ENCODE data around the gene KEAP1.
A peak's percentile ranks its signal among the peaks of the same experiment; 100 is the strongest.
"Not testable (repeated sequence)": the region's sequence is repeated elsewhere in the genome, so short reads cannot be mapped to it uniquely, and the experiment has no call there.

KEAP1 gene

DNA sequence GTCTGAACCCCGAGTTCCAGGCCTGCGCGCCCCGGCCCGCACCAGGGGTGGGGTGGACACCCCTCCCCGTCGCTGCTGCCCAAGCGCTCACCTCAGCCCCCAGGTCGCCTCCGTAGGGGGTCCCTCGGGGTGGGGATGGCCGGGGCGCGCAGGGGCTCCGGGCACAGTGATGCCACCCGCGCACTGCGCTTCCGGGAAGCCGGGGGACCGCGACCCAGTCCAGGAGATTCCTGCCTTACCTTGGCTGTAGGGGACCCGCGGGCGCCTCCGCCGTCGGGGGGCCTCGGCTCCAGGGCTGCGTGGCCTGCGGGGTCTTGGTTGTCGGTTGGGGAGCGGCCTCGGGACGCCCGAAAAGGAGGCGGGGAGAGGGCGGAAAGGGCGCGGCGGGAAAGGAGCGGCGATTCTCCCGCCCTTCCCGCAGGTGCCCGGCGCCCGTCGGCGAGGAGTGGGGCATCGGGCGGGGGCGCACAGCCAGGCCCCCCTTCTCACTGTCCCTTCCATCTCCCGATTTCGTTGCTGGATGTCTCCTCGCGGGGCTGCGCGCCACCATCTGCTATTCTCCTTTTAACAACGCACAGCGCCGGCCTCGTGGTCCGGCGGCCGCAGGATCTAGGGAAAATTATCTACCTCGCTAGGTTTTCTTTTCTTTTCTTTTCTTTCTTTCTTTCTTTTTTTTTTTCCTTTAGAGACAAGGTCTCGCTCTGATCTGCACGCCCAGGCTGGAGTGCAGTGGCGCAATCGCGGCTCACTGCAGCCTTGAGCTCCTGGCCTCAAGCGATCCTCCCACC is at the start of gene KEAP1:
Gene KEAP1, minus strand, starts transcription at position 355 of the 788 bp plus-strand sequence. CDS start 3,323 bp downstream, outside the sequence.
- DNase-seq (ENCODE audit: low read depth in 2 of 2) = no peak

GRCh38 chr19:10552510-10553053 is 49.4 kb upstream of the KEAP1 start:
- DNase-seq (ENCODE audit: low read depth in 2 of 2) = no peak

DNA sequence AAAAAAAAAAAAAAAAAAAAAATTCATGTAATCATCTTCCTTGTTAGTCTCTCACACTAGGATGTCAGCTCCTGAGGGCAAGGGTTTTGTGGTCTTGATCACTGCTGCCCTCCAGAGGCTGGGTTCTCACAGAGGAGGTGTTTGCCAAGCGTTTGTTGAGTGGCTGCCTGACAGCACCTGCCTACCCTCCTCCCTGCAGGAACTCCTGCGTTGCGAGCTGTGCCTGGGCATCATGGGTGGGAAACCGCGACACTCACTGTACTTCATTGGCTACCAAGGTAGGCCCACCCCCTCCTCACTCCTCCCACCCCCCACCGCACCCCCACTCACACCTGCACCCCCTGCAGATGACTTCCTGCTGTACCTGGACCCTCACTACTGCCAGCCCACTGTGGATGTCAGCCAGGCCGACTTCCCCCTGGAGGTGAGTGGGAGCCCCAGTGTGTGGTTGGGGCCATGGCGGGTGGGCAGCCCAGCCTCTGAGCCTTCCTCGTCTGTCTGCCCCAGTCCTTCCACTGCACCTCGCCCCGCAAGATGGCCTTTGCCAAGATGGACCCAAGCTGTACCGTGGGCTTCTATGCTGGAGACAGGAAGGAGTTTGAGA is 48.6 kb upstream of the KEAP1 start:
- DNase-seq (ENCODE audit: low read depth in 2 of 2) = no peak

DNA sequence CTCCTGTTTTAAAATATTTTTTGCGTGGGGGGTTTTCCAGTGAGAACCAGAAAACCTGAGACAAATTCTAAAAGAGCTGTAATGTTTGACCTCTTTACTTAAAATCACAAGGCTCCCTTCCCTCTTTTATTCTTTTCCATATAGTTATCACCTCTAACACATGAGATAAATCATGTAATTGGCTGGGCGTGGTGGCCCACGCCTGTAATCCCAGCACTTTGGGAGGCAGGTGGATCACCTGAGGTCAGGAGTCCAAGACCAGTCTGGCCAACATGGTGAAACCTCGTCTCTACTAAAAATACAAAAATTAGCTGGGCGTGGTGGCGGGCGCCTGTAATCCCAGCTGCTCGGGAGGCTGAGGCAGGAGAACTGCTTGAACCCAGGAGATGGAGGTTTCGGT is 47.9 kb upstream of the KEAP1 start:
- not testable (repeated sequence) for DNase-seq (ENCODE audit: low read depth in 2 of 2)

GRCh38 chr19:10550336-10550735 is 47.2 kb upstream of the KEAP1 start:
- DNase-seq (ENCODE audit: low read depth in 2 of 2) = no peak

- no peak for DNase-seq (ENCODE audit: low read depth in 2 of 2)
These were observed 46.6 kb upstream of the KEAP1 start for GRCh38 chr19:10549733-10550132.

DNA sequence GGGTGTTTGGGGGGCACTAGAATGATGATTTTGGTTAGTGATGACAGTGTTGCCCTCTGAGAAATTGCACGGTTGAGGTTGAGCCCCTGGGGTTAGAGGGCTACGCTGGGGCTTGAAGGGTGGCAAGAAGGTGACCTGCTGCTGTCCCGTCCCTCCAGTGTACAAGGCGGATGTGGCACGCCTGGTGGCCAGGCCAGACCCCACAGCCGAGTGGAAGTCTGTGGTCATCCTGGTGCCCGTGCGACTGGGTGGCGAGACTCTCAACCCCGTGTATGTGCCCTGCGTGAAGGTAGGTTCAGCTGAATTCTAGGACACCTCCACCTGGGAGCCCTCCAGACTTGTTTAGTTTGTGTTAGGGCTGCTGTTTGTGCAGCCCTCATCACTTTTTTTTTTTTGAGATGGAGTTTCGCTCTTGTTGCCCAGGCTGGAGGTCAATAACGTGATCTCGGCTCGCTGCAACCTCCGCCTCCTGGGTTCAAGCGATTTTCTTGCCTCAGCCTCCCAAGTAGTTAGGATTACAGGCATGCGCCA is 45.7 kb upstream of the KEAP1 start:
- no peak for DNase-seq (ENCODE audit: low read depth in 2 of 2)

DNA sequence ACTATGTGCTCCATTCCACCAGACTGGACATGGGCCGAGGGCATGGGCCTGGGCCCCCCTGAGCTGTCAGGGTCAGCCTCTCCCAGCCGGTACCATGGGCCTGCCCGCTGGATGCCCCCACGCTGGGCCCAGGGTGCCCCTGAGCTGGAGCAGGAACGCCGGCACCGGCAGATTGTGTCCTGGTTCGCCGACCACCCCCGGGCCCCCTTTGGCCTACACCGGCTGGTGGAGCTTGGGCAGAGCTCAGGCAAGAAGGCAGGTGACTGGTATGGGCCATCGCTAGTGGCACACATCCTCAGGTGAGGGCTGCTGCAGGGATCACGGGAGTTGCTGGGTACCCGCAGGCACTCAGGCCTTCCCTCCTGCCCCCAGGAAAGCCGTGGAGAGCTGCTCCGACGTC is 43.7 kb upstream of the KEAP1 start:
- DNase-seq (ENCODE audit: low read depth in 2 of 2) = no peak

DNA sequence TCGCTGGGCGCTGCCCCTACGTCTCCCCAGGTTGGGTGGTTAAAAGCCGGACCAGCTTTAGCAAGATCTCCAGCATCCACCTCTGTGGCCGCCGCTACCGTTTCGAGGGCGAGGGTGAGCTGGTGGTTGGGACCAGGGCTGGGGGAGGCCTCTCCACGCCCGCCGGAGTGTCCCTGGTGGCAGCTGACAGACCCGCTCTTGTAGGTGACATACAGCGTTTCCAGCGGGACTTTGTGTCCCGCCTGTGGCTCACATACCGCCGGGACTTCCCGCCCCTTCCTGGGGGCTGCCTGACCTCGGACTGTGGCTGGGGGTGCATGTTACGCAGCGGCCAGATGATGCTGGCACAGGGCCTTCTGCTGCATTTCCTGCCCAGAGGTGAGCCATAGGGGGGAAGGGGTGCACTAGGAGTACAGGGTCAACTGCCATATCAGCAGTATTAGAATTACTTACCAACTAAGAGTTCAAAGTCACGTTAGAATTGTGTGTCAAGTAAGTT is 41.6 kb upstream of the KEAP1 start:
- DNase-seq (ENCODE audit: low read depth in 2 of 2) = no peak

DNA sequence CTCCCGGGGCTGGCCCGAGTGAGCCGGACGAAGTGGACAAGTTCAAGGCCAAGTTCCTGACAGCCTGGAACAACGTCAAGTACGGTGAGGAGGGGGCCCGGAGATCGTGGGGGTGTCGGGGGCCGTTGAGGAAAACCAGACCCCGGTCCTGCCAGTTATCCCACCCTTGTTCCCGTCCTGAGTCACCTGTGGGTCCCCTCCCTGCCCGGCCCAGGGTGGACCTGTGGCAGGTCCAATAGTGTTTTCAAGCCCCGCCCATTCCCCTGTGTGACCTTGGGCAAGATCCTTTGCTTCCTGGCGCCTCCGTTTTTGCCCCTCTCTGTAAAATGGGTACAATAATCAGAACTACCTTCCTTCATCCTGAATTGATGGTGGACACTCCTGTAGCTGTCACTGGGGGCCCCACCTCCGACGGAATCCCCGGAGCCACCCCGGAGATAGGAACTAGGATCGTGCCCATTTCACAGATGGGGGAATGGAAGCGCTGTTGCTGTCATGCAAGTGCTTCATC is 41.1 kb upstream of the KEAP1 start:
- no peak for DNase-seq (ENCODE audit: low read depth in 2 of 2)

DNA sequence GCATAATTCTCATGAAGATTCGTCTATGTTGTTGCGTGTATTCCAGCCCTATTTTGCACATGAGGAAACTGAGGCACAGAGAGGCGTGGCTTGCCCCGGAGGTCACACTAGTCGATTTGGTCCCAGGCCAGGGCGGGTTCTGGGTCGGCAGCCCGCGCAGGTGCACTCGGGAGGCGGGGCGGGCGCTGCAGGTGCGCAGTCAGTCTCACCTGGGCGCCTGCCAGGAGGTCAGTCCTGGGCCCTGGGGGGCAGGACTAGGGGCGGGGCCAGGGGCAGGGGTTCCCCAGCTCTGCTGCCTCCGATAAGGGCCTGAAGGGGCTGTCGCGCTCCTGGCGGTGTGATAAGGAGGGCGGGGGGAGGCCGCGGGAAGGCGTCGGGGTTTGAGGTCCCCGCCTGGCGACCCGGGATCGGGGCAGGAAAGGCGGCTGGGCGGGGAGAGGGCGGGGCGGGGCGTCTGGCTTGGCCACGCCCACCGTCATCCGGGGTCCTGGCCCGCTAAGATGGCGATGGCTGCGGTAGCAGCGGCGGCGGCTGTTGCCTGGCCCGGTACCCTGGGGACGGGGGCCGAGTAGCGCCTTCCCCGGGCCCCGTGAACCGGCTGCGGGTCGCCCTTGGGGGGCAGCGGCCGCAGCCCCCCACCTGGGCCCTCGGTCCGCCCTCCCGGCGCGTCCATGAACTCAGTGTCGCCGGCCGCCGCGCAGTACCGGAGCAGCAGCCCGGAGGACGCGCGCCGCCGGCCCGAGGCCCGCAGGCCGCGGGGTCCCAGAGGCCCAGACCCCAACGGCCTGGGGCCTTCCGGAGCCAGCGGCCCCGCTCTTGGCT is 40.5 kb upstream of the KEAP1 start, which contains the start of gene ATG4D:
Gene ATG4D, plus strand, starts transcription at position 485 of the 822 bp plus-strand sequence. Its CDS starts 187 bp downstream, at position 672.
- DNase-seq (ENCODE audit: low read depth in 2 of 2) = no peak

DNA sequence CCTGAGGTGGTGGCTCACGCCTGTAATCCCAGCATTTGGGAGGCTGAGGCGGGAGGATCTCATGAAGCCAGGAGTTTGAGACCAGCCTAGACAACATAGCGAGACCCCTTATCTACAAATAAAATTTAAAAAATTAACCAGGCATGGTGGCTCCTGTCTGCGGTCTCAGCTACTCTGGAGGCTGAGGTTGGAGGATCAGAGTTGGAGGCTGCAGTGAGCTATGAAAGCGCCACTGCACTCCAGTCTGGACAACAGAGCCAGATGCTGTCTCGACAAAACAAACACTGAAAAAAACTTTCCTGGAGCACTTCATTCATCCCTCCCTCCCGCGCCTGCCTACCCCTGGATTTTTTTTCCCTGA is 39.9 kb upstream of the KEAP1 start:
- no peak for DNase-seq (ENCODE audit: low read depth in 2 of 2)

GRCh38 chr19:10539016-10539415 is 35.9 kb upstream of the KEAP1 start:
- not testable (repeated sequence) for DNase-seq (ENCODE audit: low read depth in 2 of 2)

DNA sequence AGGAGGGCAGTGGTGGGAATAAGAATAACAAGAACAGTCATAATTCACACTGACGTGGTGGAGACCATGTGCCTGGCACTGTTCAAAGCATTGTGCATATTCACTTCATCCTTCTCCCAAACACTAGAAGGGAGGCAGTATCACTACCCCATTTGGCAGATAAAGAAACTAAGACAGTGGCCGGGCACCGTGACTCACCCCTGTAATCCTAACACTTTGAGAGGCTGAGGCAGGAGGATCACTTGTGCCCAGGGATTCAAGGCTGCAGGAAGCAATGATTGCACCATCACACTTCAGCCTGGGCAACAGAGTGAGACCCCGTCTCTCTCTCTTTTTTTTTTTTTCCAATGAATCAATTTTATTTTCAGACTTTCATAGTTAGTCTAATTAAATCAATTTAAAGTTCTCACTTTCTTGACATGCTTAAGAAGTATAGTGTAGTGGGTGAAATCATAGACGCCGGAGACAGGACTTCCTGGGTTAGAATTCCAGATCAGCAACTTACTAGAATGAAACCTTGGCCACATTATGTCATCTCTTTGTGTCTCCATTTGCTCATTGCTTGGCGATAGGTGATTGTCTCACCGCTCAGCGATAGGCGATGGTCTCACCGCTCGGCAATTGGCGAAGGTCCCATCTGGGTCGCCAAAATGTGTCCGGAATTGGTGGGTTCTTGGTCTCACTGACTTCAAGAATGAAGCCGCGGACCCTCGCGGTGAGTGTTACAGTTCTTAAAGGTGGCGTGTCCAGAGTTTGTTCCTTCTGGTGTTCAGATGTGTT is 35.2 kb upstream of the KEAP1 start:
- DNase-seq (ENCODE audit: low read depth in 2 of 2) = no peak

DNA sequence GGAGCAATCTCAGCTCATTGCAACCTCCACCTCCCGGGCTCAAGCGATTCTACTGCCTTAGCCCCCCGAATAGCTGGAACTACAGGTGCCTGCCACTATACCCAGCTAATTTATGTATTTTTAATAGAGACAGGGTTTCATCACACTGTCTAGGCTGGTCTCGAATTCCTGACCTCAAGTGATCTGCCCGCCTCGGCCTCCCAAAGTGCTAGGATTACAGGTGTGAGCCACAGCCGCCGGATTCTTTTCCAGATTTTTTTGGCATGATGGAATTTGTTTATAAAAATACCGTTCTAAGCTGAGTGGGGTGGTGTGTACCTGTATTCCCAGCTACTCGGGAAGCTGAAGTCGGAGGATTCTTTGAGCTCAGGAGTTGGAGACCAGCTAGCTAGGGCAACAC is 34.5 kb upstream of the KEAP1 start:
- no peak for DNase-seq (ENCODE audit: low read depth in 2 of 2)

DNA sequence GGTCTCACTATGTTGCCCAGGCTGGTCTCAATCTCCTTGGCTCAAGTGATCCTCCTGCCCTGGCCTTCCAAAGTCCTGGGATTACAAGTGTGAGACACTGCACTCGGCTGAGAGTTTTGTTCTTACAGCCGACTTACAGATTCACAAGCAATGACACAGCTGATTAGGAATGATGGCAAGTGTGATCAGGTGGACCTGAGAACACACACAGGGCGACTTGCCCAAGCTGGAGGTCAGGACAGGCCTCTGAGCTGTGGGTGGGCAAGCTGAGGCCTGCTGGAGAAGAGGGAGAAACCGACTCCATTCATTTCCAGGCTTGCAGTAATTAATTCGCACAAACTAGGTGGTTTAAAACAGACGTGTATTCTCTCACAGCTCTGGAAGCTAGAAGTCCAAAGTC is 32.5 kb upstream of the KEAP1 start:
- DNase-seq (ENCODE audit: low read depth in 2 of 2) = no peak

- peak; percentile 51 to 53 for DNase-seq (ENCODE audit: low read depth in 2 of 2)
These were observed 30.7 kb upstream of the KEAP1 start for GRCh38 chr19:10533646-10534386.

DNA sequence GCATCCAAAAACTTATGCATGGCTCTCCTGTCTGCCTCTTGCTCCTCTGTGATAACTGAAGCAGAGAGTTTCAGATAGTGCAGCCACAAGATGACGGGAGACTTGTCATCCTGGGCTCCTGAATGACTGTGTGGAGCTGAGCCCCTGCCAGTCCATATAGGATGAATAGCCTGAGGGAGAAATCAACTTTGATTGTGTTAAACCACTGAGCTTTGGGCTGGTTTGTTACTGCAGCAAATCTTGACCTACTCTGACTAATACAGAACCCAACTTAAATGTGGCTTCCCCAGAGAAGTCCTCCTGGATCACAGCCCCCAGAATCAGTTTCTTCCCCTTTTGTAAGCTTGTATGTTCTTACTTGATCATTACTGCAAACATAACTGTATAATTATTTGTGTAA is 29.3 kb upstream of the KEAP1 start:
- no peak for DNase-seq (ENCODE audit: low read depth in 2 of 2)

GRCh38 chr19:10526887-10527286 is 23.7 kb upstream of the KEAP1 start:
- not testable (repeated sequence) for DNase-seq (ENCODE audit: low read depth in 2 of 2)

DNA sequence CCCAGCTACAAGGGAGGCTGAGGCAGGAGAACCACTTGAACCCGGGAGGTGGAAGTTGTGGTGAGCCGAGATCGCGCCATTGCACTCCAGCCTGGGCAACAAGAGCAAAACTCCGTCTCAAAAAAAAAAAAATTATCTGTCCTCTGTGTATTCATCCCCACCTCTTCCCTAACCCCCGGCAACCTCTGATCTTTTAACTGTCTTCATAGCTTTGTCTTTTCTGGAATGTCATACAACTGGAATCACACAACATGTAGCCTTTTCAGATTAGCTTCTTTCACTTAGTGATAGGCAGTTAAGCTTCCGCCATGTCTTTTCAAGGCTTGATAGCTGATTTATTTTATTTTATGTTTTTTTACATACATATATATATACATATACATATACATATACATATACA is 22.5 kb upstream of the KEAP1 start:
- DNase-seq (ENCODE audit: low read depth in 2 of 2) = no peak

Measured in fibroblast of skin of left biceps (primary cell).